Loucy (cell line): ENCODE results near the gene AMBRA1.

Experiments used
- H2AFZ ChIP-seq: fragments of 200-600 bp; sonication (generic); 2 replicates; pipeline ENCODE4 v1.6.0; 2016; ENCODE audit warnings: antibody characterized with exemption, mild to moderate bottlenecking, low read length, moderate library complexity
- H3F3A ChIP-seq: fragments of 200-600 bp; 2 replicates; pipeline ENCODE4 v1.6.0; 2016; ENCODE audit warnings: antibody characterized with exemption, low read depth, mild to moderate bottlenecking
- H3K27me3 ChIP-seq: fragments of 200-600 bp; sonication (generic); 2 replicates; pipeline ENCODE4 v1.6.1; 2014; ENCODE audit warnings: low read length, mild to moderate bottlenecking; ENCODE audit not compliant: insufficient read depth, poor library complexity, severe bottlenecking
- H3K36me3 ChIP-seq: fragments of 200-600 bp; sonication (generic); 2 replicates; pipeline ENCODE4 v1.6.1; 2016; ENCODE audit warnings: low read length; ENCODE audit not compliant: insufficient read depth
- H3K4me1 ChIP-seq: fragments of 200-600 bp; sonication (generic); 2 replicates; pipeline ENCODE4 v1.5.1; 2014; ENCODE audit warnings: low read length, mild to moderate bottlenecking; ENCODE audit not compliant: insufficient read depth, poor library complexity, severe bottlenecking
- H3K4me2 ChIP-seq: fragments of 200-600 bp; sonication (generic); 2 replicates; pipeline ENCODE4 v1.6.0; 2014; ENCODE audit warnings: antibody characterized with exemption, low read length, low read depth, mild to moderate bottlenecking; ENCODE audit not compliant: poor library complexity, severe bottlenecking
- H3K4me3 ChIP-seq: fragments of 200-600 bp; sonication (generic); 2 replicates; pipeline ENCODE4 v1.5.1; 2014; ENCODE audit warnings: low read length, mild to moderate bottlenecking, mixed read lengths; ENCODE audit not compliant: poor library complexity, severe bottlenecking
- H3K79me2 ChIP-seq: fragments of 200-600 bp; sonication (generic); 2 replicates; pipeline ENCODE4 v1.6.1; 2014; ENCODE audit warnings: low read length; ENCODE audit not compliant: insufficient read depth
- H3K9ac ChIP-seq: fragments of 200-600 bp; sonication (generic); 2 replicates; pipeline ENCODE4 v1.6.0; 2014; ENCODE audit warnings: mild to moderate bottlenecking, low read depth, low read length, moderate library complexity; ENCODE audit not compliant: poor library complexity, severe bottlenecking
- H3K9me2 ChIP-seq: fragments of 200-600 bp; sonication (generic); replicated peaks from 2 replicates; pipeline ENCODE4 v1.6.1; 2016; ENCODE audit warnings: low read depth, low read length, mixed read lengths
- H3K9me3 ChIP-seq: fragments of 200-600 bp; sonication (generic); 2 replicates; pipeline ENCODE4 v1.6.1; 2014; ENCODE audit warnings: mild to moderate bottlenecking, antibody characterized with exemption, low read length, low read depth; ENCODE audit not compliant: insufficient read depth
- H4K20me1 ChIP-seq: fragments of 200-600 bp; sonication (generic); 2 replicates; pipeline ENCODE4 v1.6.0; 2014; ENCODE audit warnings: antibody characterized with exemption, low read length, mild to moderate bottlenecking; ENCODE audit not compliant: insufficient read depth, poor library complexity, severe bottlenecking
- CTCF ChIP-seq: fragments of 200-600 bp; sonication (generic); conservative IDR thresholded peaks from 2 replicates; pipeline ENCODE4 v1.5.1; 2014; ENCODE audit warnings: mild to moderate bottlenecking, antibody characterized with exemption, low read length
- EZH2phosphoT487 ChIP-seq: fragments of 200-600 bp; IDR thresholded peaks from 2 replicates; pipeline ENCODE4 v1.6.1; 2018; ENCODE audit warnings: antibody characterized with exemption, mild to moderate bottlenecking, moderate library complexity, borderline replicate concordance

AMBRA1 gene

GRCh38 chr11:46426233-46426991 lies 167.4 kb downstream of the AMBRA1 start:
- TF ChIP-seq EZH2phosphoT487 (no peak), CTCF (no peak)
- no peaks in the 10 kb centered on the region for H3K27me3 ChIP-seq
- H3K36me3 ChIP-seq: peaks cover 56% of the 10 kb centered on the region; the same call in 1 of the 2 replicates
- H2AFZ ChIP-seq: no peak overlapping the region
- H3K4me3 ChIP-seq: no peak overlapping the region
- no peaks in the 10 kb centered on the region for H3K79me2 ChIP-seq
- H3F3A ChIP-seq: no peaks in the 10 kb centered on the region
- no peaks in the 10 kb centered on the region for H4K20me1 ChIP-seq
- no peak overlapping the region for H3K9ac ChIP-seq
- no peaks in the 10 kb centered on the region for H3K9me3 ChIP-seq
- no peaks in the 10 kb centered on the region for H3K4me1 ChIP-seq
- no peak overlapping the region for H3K4me2 ChIP-seq
- H3K9me2 ChIP-seq: no peaks in the 10 kb centered on the region

GRCh38 chr11:46422588-46422987 lies 171.2 kb downstream of the AMBRA1 start:
- Histone ChIP-seq H3K4me1 (peaks cover 10% of the 10 kb centered on the region), H3K79me2 (no peaks in the 10 kb centered on the region), H2AFZ (no peak overlapping the region), H3F3A (no peaks in the 10 kb centered on the region), H3K4me3 (no peak overlapping the region), H3K27me3 (no peaks in the 10 kb centered on the region), H3K4me2 (no peak overlapping the region), H3K9ac (no peak overlapping the region), H3K9me3 (no peaks in the 10 kb centered on the region), H3K36me3 (peaks cover 45% of the 10 kb centered on the region; the same call in 1 of the 2 replicates), H3K9me2 (no peaks in the 10 kb centered on the region), H4K20me1 (no peaks in the 10 kb centered on the region)
- TF ChIP-seq EZH2phosphoT487: no peak
- TF ChIP-seq CTCF: no peak

- Histone ChIP-seq H3K27me3 (no peaks in the 10 kb centered on the region), H3K9me2 (no peaks in the 10 kb centered on the region), H3K36me3 (peaks cover 47% of the 10 kb centered on the region; the same call in 1 of the 2 replicates), H3K9ac (no peak overlapping the region), H4K20me1 (no peaks in the 10 kb centered on the region), H3K4me1 (peaks cover 10% of the 10 kb centered on the region), H3F3A (no peaks in the 10 kb centered on the region), H3K79me2 (no peaks in the 10 kb centered on the region), H3K4me3 (no peak overlapping the region), H3K4me2 (no peak overlapping the region), H2AFZ (no peak overlapping the region), H3K9me3 (no peaks in the 10 kb centered on the region)
- no peak for TF ChIP-seq EZH2phosphoT487
- TF ChIP-seq CTCF: no peak
These were observed 172.5 kb downstream of the AMBRA1 start for GRCh38 chr11:46421257-46421880.
